Progenitor cell of endocrine pancreas (in vitro differentiated cells): ENCODE data around the gene MORF4L1. TPM values are rescaled to one million over a fixed set of nuclear protein-coding genes. Genes with fewer than 3 reads are reported as not detected.

ENCODE experiments used
- DNase-seq: peaks from one replicate; pipeline ENCODE4 v3.0.0; 2021; ENCODE audit warnings: low spot score; ENCODE audit not compliant: unreplicated experiment
- H3K27ac Mint-ChIP-seq: 2 replicates; pipeline ENCODE4 v1.8.0; 2021; ENCODE audit warnings: mild to moderate bottlenecking, moderate library complexity, mixed read lengths
- H3K27me3 Mint-ChIP-seq: 2 replicates; pipeline ENCODE4 v1.8.0; 2021; ENCODE audit warnings: mixed read lengths
- H3K36me3 Mint-ChIP-seq: 2 replicates; pipeline ENCODE4 v1.8.0; 2022; ENCODE audit warnings: mixed read lengths; ENCODE audit not compliant: insufficient read depth
- H3K4me1 Mint-ChIP-seq: 2 replicates; pipeline ENCODE4 v1.8.0; 2021; ENCODE audit warnings: low read depth, mixed read lengths
- H3K4me3 Mint-ChIP-seq: 2 replicates; pipeline ENCODE4 v1.8.0; 2021; ENCODE audit warnings: low read depth, mild to moderate bottlenecking, moderate library complexity, mixed read lengths
- H3K9me3 Mint-ChIP-seq: 2 replicates; pipeline ENCODE4 v1.8.0; 2021; ENCODE audit warnings: low read depth, mixed read lengths
- total RNA-seq: library from RNA; stranded (reverse); gene quantifications from 2 replicates; pipeline ENCODE4 v1.2.1, GENCODE V29; 2021
- TF ChIP-seq, protein P1 (sequence below): fragments of 200-600 bp; sonication (generic); IDR thresholded peaks from one replicate; pipeline ENCODE4 v1.5.0; 2021; ENCODE audit warnings: antibody characterized with exemption, mild to moderate bottlenecking; ENCODE audit not compliant: unreplicated experiment

The MORF4L1 gene
- total RNA-seq, 1 donor from 2014 or later, result 438 TPM

GRCh38 chr15:78938658-78939488, 66.2 kb downstream of the MORF4L1 start:
- Mint-ChIP-seq H3K4me1 (peaks cover 5% of the 10 kb centered on the region), H3K36me3 (peaks cover 5% of the 10 kb centered on the region), H3K27ac (no peak overlapping the region), H3K4me3 (no peak overlapping the region), H3K9me3 (no peaks in the 10 kb centered on the region), H3K27me3 (peaks cover 4% of the 10 kb centered on the region)
- TF ChIP-seq, protein P1, sequence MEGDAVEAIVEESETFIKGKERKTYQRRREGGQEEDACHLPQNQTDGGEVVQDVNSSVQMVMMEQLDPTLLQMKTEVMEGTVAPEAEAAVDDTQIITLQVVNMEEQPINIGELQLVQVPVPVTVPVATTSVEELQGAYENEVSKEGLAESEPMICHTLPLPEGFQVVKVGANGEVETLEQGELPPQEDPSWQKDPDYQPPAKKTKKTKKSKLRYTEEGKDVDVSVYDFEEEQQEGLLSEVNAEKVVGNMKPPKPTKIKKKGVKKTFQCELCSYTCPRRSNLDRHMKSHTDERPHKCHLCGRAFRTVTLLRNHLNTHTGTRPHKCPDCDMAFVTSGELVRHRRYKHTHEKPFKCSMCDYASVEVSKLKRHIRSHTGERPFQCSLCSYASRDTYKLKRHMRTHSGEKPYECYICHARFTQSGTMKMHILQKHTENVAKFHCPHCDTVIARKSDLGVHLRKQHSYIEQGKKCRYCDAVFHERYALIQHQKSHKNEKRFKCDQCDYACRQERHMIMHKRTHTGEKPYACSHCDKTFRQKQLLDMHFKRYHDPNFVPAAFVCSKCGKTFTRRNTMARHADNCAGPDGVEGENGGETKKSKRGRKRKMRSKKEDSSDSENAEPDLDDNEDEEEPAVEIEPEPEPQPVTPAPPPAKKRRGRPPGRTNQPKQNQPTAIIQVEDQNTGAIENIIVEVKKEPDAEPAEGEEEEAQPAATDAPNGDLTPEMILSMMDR, result no peak
- DNase-seq, result no peak

DNA sequence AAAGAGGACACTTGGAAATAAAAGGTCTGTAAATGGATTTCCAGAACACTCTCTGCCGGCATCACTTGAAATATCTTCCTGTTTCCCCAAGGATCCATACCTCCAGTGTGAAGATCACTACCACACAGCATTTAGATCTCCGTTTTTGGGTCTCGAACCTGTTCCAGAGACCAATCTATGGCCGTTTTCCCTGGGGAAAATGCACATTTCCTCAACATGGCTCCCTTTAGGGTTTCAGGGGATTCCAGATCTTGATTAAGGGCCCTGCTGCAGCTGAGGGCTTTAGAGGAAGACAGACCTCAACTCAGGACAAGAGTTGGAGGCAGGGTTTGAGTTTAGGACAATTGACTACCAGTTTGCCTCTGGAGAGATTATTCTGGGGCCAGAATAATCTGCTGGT, 70.1 kb downstream of the MORF4L1 start:
- no peak overlapping the region for H3K27ac Mint-ChIP-seq
- no peak overlapping the region for H3K4me3 Mint-ChIP-seq
- no peaks in the 10 kb centered on the region for H3K9me3 Mint-ChIP-seq
- TF ChIP-seq, protein P1, result no peak
- peaks cover 11% of the 10 kb centered on the region for H3K27me3 Mint-ChIP-seq
- DNase-seq, result no peak
- H3K36me3 Mint-ChIP-seq, result peaks cover 1% of the 10 kb centered on the region
- H3K4me1 Mint-ChIP-seq, result peaks cover 11% of the 10 kb centered on the region

GRCh38 chr15:78943692-78944091, 71.0 kb downstream of the MORF4L1 start:
- H3K36me3 Mint-ChIP-seq, result no peaks in the 10 kb centered on the region

GRCh38 chr15:78944202-78944625, 71.5 kb downstream of the MORF4L1 start:
- peaks cover 14% of the 10 kb centered on the region for H3K27me3 Mint-ChIP-seq
- DNase-seq, result no peak
- no peaks in the 10 kb centered on the region for H3K9me3 Mint-ChIP-seq
- TF ChIP-seq, protein P1, result no peak
- H3K4me1 Mint-ChIP-seq, result peaks cover 11% of the 10 kb centered on the region
- peak overlapping the region; percentile 73 for H3K4me3 Mint-ChIP-seq
- H3K36me3 Mint-ChIP-seq, result no peaks in the 10 kb centered on the region
- H3K27ac Mint-ChIP-seq, result peak overlapping the region; percentile 73

More at GRCh38 chr15:78943692-78944091, 71.0 kb downstream of the MORF4L1 start:
- peak overlapping the region; percentile 73 for H3K27ac Mint-ChIP-seq
- TF ChIP-seq, protein P1, result no peak
- H3K9me3 Mint-ChIP-seq, result no peaks in the 10 kb centered on the region
- no peak for DNase-seq
- H3K4me1 Mint-ChIP-seq, result peaks cover 11% of the 10 kb centered on the region
- H3K27me3 Mint-ChIP-seq, result peaks cover 14% of the 10 kb centered on the region
- peak overlapping the region; percentile 73 for H3K4me3 Mint-ChIP-seq

GRCh38 chr15:78944669-78945407, 72.1 kb downstream of the MORF4L1 start, which contains the start of gene CTSH:
Gene CTSH, minus strand, starts transcription at chr15:78945046. Its CDS starts 65 bp downstream, at chr15:78944981.
- Mint-ChIP-seq H3K27ac (peak within 1 kb of the TSS; percentile 80), H3K9me3 (peaks cover 2% of the 10 kb centered on the region), H3K4me1 (peaks cover 17% of the 10 kb centered on the region), H3K36me3 (no peaks in the 10 kb centered on the region), H3K4me3 (peak within 1 kb of the TSS; percentile 73), H3K27me3 (peaks cover 14% of the 10 kb centered on the region)
- TF ChIP-seq, protein P1, result no peak
- peak; percentile 79 for DNase-seq
